Stimulated activated CD8-positive, alpha-beta memory T cell treated with anti-CD3 and anti-CD28 coated beads, Interleukin-7, amount 100 ng/mL, for 24 hours (primary cell): Measurements from ENCODE around the gene FXR2.
"Not testable (repeated sequence)": the region's sequence is repeated elsewhere in the genome, so short reads cannot be mapped to it uniquely, and the experiment has no call there.

Experiments used
- DNase-seq: peaks from one replicate; pipeline ENCODE4 v3.0.0-alpha.2; 2020; ENCODE audit warnings: low read depth

The FXR2 gene

GRCh38 chr17:7614425-7615264, at the start of gene FXR2:
Gene FXR2 (minus strand): TSS chr17:7614897. CDS start chr17:7614532, 365 bp downstream.
- peak; percentile 98 for DNase-seq

- DNase-seq: no peak
Measured at GRCh38 chr17:7656958-7657609, 42.4 kb upstream of the FXR2 start.

GRCh38 chr17:7655541-7655840, 40.8 kb upstream of the FXR2 start:
- DNase-seq: no peak

- no peak for DNase-seq
Measured at GRCh38 chr17:7654832-7655540, 40.3 kb upstream of the FXR2 start.

GRCh38 chr17:7652388-7653356, 38.0 kb upstream of the FXR2 start:
- DNase-seq: no peak

GRCh38 chr17:7651665-7652387, 37.1 kb upstream of the FXR2 start:
- no peak for DNase-seq

- DNase-seq: no peak
Measured at GRCh38 chr17:7651097-7651664, 36.5 kb upstream of the FXR2 start.

GRCh38 chr17:7650509-7651096, 35.9 kb upstream of the FXR2 start, which contains the start of gene ATP1B2:
Gene ATP1B2 (plus strand): TSS chr17:7650926. CDS start chr17:7651519, 593 bp downstream.
- peak; percentile 55 for DNase-seq

GRCh38 chr17:7647018-7647417, 32.3 kb upstream of the FXR2 start:
- DNase-seq: no peak

GRCh38 chr17:7646457-7646856, 31.8 kb upstream of the FXR2 start:
- no peak for DNase-seq

- no peak for DNase-seq
Measured at GRCh38 chr17:7644775-7645174, 30.1 kb upstream of the FXR2 start.

- not testable (repeated sequence) for DNase-seq
Measured at GRCh38 chr17:7641635-7642034, 26.9 kb upstream of the FXR2 start.

GRCh38 chr17:7640783-7641182, 26.1 kb upstream of the FXR2 start:
- no peak for DNase-seq

GRCh38 chr17:7636163-7636562, 21.5 kb upstream of the FXR2 start:
- DNase-seq: no peak

GRCh38 chr17:7634384-7634783, 19.7 kb upstream of the FXR2 start:
- DNase-seq: no peak

GRCh38 chr17:7633093-7633492, 18.4 kb upstream of the FXR2 start:
- DNase-seq: no peak

- DNase-seq: no peak
Measured at GRCh38 chr17:7632492-7632894, 17.8 kb upstream of the FXR2 start.

- no peak for DNase-seq
Measured at GRCh38 chr17:7631398-7632380, 17.0 kb upstream of the FXR2 start.

- no peak for DNase-seq
Measured at GRCh38 chr17:7629939-7630571, 15.4 kb upstream of the FXR2 start, which contains the start of gene SHBG. Gene SHBG (plus strand): TSS chr17:7630135. CDS start chr17:7630173, 38 bp downstream.
